DND-41 (cell line): Measurements from ENCODE around the gene RPH3AL.

ENCODE experiments used
- ATAC-seq: fragments of 200-7000 bp; cut with Tn5 transposase; 3 replicates; pipeline ENCODE4 v1.9.1; 2021; ENCODE audit warnings: low read depth; ENCODE audit not compliant: insufficient read depth
- DNase-seq: peaks from one replicate; pipeline ENCODE4 v3.0.0-alpha.2; 2020
- H2AFZ ChIP-seq: 2 replicates; pipeline ENCODE4 v1.6.0; 2012; ENCODE audit warnings: low read depth, low read length
- H3K27ac ChIP-seq: 2 replicates; pipeline ENCODE4 v1.5.1; 2012; ENCODE audit warnings: low read length, inconsistent platforms
- H3K27me3 ChIP-seq: fragments of 200-600 bp; sonication (generic); 2 replicates; pipeline ENCODE4 v1.6.0; 2012; ENCODE audit warnings: low read length, mild to moderate bottlenecking, inconsistent platforms; ENCODE audit not compliant: insufficient read depth, poor library complexity
- H3K36me3 ChIP-seq: 2 replicates; pipeline ENCODE4 v1.5.1; 2012; ENCODE audit warnings: low read length, inconsistent platforms; ENCODE audit not compliant: insufficient read depth
- H3K4me1 ChIP-seq: 2 replicates; pipeline ENCODE4 v1.5.1; 2012; ENCODE audit warnings: mild to moderate bottlenecking, low read length; ENCODE audit not compliant: insufficient read depth
- H3K4me2 ChIP-seq: 2 replicates; pipeline ENCODE4 v1.6.0; 2012; ENCODE audit warnings: mild to moderate bottlenecking, moderate library complexity, low read length, inconsistent platforms; ENCODE audit not compliant: insufficient read depth
- H3K4me3 ChIP-seq, 2 experiments: fragments of 200-600 bp in 1 of 2; shearing (Covaris generic) in 1 of 2; 2 replicates each; pipeline ENCODE4 v1.5.1; 2012 to 2016; ENCODE audit warnings: inconsistent platforms in 2 of 2, low read length in 2 of 2, mild to moderate bottlenecking in 2 of 2, low read depth in 1 of 2, moderate library complexity in 1 of 2
- H3K79me2 ChIP-seq: 2 replicates; pipeline ENCODE4 v1.6.0; 2012; ENCODE audit warnings: low read length, inconsistent platforms; ENCODE audit not compliant: insufficient read depth
- H3K9ac ChIP-seq: 2 replicates; pipeline ENCODE4 v1.6.0; 2012; ENCODE audit warnings: low read depth, mild to moderate bottlenecking, inconsistent platforms, low read length, moderate library complexity
- H3K9me3 ChIP-seq: 2 replicates; pipeline ENCODE4 v1.5.1; 2012; ENCODE audit warnings: low read length, moderate library complexity, mild to moderate bottlenecking, inconsistent platforms; ENCODE audit not compliant: insufficient read depth, severe bottlenecking
- H4K20me1 ChIP-seq: 2 replicates; pipeline ENCODE4 v1.6.0; 2012; ENCODE audit warnings: low read length; ENCODE audit not compliant: insufficient read depth
- CTCF ChIP-seq: IDR thresholded peaks from 2 replicates; pipeline ENCODE4 v1.5.1; 2012; ENCODE audit warnings: borderline replicate concordance, low read length, moderate library complexity, mild to moderate bottlenecking; ENCODE audit not compliant: poor library complexity, severe bottlenecking; ENCODE audit errors: extremely low read depth
- EZH2 ChIP-seq: IDR thresholded peaks from 3 replicates; pipeline ENCODE4 v1.6.1; 2012; ENCODE audit warnings: borderline replicate concordance, low read depth, mild to moderate bottlenecking, moderate library complexity, low read length, inconsistent platforms; ENCODE audit not compliant: severe bottlenecking

RPH3AL gene

GRCh38 chr17:179066-179432 lies 173.6 kb downstream of the RPH3AL start:
- ATAC-seq (no peak), DNase-seq (no peak)
- no peak overlapping the region for H3K9ac ChIP-seq
- no peaks in the 10 kb centered on the region for H4K20me1 ChIP-seq
- no peak overlapping the region for H3K27ac ChIP-seq
- no peaks in the 10 kb centered on the region for H3K4me1 ChIP-seq
- TF ChIP-seq CTCF (no peak), EZH2 (no peak)
- H3K4me3 ChIP-seq, result no peak overlapping the region
- H3K36me3 ChIP-seq, result no peaks in the 10 kb centered on the region
- no peak overlapping the region for H3K4me2 ChIP-seq
- H3K9me3 ChIP-seq, result no peaks in the 10 kb centered on the region
- H3K79me2 ChIP-seq, result no peaks in the 10 kb centered on the region
- peaks cover 3% of the 10 kb centered on the region for H3K27me3 ChIP-seq
- H2AFZ ChIP-seq, result no peak overlapping the region

- no peak overlapping the region for H2AFZ ChIP-seq
- no peak overlapping the region for H3K4me2 ChIP-seq
- TF ChIP-seq CTCF (no peak), EZH2 (no peak)
- no peak overlapping the region for H3K27ac ChIP-seq
- ATAC-seq (no peak), DNase-seq (no peak)
- H4K20me1 ChIP-seq, result 0 out of 2 replicates have a peak, but pooled peaks cover 1% of the 10 kb centered on the region
- peaks cover 4% of the 10 kb centered on the region for H3K27me3 ChIP-seq
- no peaks in the 10 kb centered on the region for H3K79me2 ChIP-seq
- no peak overlapping the region for H3K9ac ChIP-seq
- no peak overlapping the region for H3K4me3 ChIP-seq
- no peaks in the 10 kb centered on the region for H3K36me3 ChIP-seq
- H3K4me1 ChIP-seq, result no peaks in the 10 kb centered on the region
- H3K9me3 ChIP-seq, result no peaks in the 10 kb centered on the region
Observed at GRCh38 chr17:178292-179065, 174.1 kb downstream of the RPH3AL start.

GRCh38 chr17:177762-178161 lies 174.8 kb downstream of the RPH3AL start:
- Histone ChIP-seq H4K20me1 (0 out of 2 replicates have a peak, but pooled peaks cover 3% of the 10 kb centered on the region), H3K4me2 (no peak overlapping the region), H3K79me2 (no peaks in the 10 kb centered on the region), H3K27me3 (peaks cover 7% of the 10 kb centered on the region), H3K27ac (no peak overlapping the region), H3K36me3 (no peaks in the 10 kb centered on the region), H3K4me1 (no peaks in the 10 kb centered on the region), H3K4me3 (no peak overlapping the region), H3K9ac (no peak overlapping the region), H3K9me3 (no peaks in the 10 kb centered on the region), H2AFZ (no peak overlapping the region)
- ATAC-seq (no peak), DNase-seq (no peak)
- TF ChIP-seq EZH2 (no peak), CTCF (no peak)

- TF ChIP-seq EZH2, result no peak
- no peak for TF ChIP-seq CTCF
- Histone ChIP-seq H3K4me1 (no peaks in the 10 kb centered on the region), H4K20me1 (0 out of 2 replicates have a peak, but pooled peaks cover 3% of the 10 kb centered on the region), H2AFZ (no peak overlapping the region), H3K27ac (no peak overlapping the region), H3K9ac (no peak overlapping the region), H3K4me2 (no peak overlapping the region), H3K36me3 (no peaks in the 10 kb centered on the region), H3K79me2 (no peaks in the 10 kb centered on the region), H3K9me3 (no peaks in the 10 kb centered on the region), H3K4me3 (no peak overlapping the region), H3K27me3 (peaks cover 7% of the 10 kb centered on the region)
- DNase-seq (no peak), ATAC-seq (no peak)
Observed at GRCh38 chr17:177155-177554, 175.5 kb downstream of the RPH3AL start.
